Measurements from ENCODE around the gene PDCD6IP.

The PDCD6IP gene

GRCh38 chr3:33897306-33897705, 98.9 kb downstream of the PDCD6IP start:
- no peak for DNase-seq

- DNase-seq, result no peak
Observed at GRCh38 chr3:33898901-33899300, 100.5 kb downstream of the PDCD6IP start.

- DNase-seq, result no peak
Observed at GRCh38 chr3:33900440-33900808, 102.0 kb downstream of the PDCD6IP start.

GRCh38 chr3:33900809-33901505, 102.5 kb downstream of the PDCD6IP start:
- DNase-seq, result no peak

- DNase-seq, result no peak
Observed at GRCh38 chr3:33901862-33902563, 103.6 kb downstream of the PDCD6IP start.

GRCh38 chr3:33904730-33905129, 106.3 kb downstream of the PDCD6IP start:
- no peak for DNase-seq

GRCh38 chr3:33908250-33908851, 109.9 kb downstream of the PDCD6IP start:
- no peak for DNase-seq

GRCh38 chr3:33909547-33909946, 111.1 kb downstream of the PDCD6IP start:
- no peak for DNase-seq

GRCh38 chr3:33910031-33910430, 111.6 kb downstream of the PDCD6IP start:
- DNase-seq, result no peak

GRCh38 chr3:33911525-33912322, 113.3 kb downstream of the PDCD6IP start:
- no peak for DNase-seq

- no peak for DNase-seq
Observed at GRCh38 chr3:33914212-33914611, 115.8 kb downstream of the PDCD6IP start.

- no peak for DNase-seq
Observed at GRCh38 chr3:33914731-33915379, 116.4 kb downstream of the PDCD6IP start.

GRCh38 chr3:33915796-33916546, 117.5 kb downstream of the PDCD6IP start:
- DNase-seq, result no peak

- DNase-seq, result no peak
Observed at GRCh38 chr3:33918126-33918756, 119.8 kb downstream of the PDCD6IP start.
